Lower lobe of right lung (tissue), 2 donors: Measurements from ENCODE around the gene SIRPD. TPM values are rescaled to one million over a fixed set of nuclear protein-coding genes. Genes with fewer than 3 reads are reported as not detected.
"Not testable (repeated sequence)": the region's sequence is repeated elsewhere in the genome, so short reads cannot be mapped to it uniquely, and the experiment has no call there.

ENCODE experiments used
- ATAC-seq, 2 donors: fragments of 200-7000 bp; cut with Tn5 transposase; one replicate each; pipeline ENCODE4 v1.9.1; 2020 to 2022; ENCODE audit warnings: mild to moderate bottlenecking in 2 of 2, moderate library complexity in 2 of 2
- DNase-seq: peaks from one replicate; pipeline ENCODE4 v3.0.0-alpha.2; 2020
- H3K27ac ChIP-seq: fragments of 200-600 bp; one replicate; pipeline ENCODE4 v1.8.0; 2022
- H3K27me3 ChIP-seq: fragments of 200-600 bp; one replicate; pipeline ENCODE4 v1.8.0; 2022; ENCODE audit warnings: low read depth
- H3K36me3 ChIP-seq: fragments of 200-600 bp; one replicate; pipeline ENCODE4 v1.8.0; 2022; ENCODE audit warnings: mild to moderate bottlenecking
- H3K4me1 ChIP-seq: fragments of 200-600 bp; one replicate; pipeline ENCODE4 v1.8.0; 2022
- H3K4me3 ChIP-seq: fragments of 200-600 bp; one replicate; pipeline ENCODE4 v1.8.0; 2022; ENCODE audit warnings: mild to moderate bottlenecking
- H3K9me3 ChIP-seq: fragments of 200-600 bp; one replicate; pipeline ENCODE4 v1.8.0; 2022
- CTCF ChIP-seq: fragments of 200-600 bp; IDR thresholded peaks from one replicate; pipeline ENCODE4 v1.8.0; 2022; ENCODE audit warnings: antibody characterized with exemption, mild to moderate bottlenecking
- intact Hi-C: fragments of 100-400 bp; cut with DNase I; formaldehyde crosslinking; loops from one replicate; pipeline ENCODE4 v1.11.0; 2022
- total RNA-seq: library from RNA; stranded (reverse); fragmentation: NEBNext Ultra II Directional; extraction: Animal tissue kit (Norgen Biotek cat#: 25700); gene quantifications from one replicate; pipeline ENCODE4 v1.2.1, GENCODE V29; 2021
- donor health status: DM: no; HTN: yes; CAD: no; lungs with severe emphysema.

Gene SIRPD
- total RNA-seq, 1 donor from 2014 or later: 1.5 TPM

- TF ChIP-seq CTCF: peak; percentile 88
- intact Hi-C loops: no loop called here
- DNase-seq: peak; percentile 76
These were observed 53.8 kb downstream of the SIRPD start for GRCh38 chr20:1503564-1504227.

GRCh38 chr20:1500496-1500895 is 57.0 kb downstream of the SIRPD start:
- no peak for ATAC-seq
- Histone ChIP-seq H3K4me1 (no peaks in the 10 kb centered on the region), H3K27me3 (peaks cover 4% of the 10 kb centered on the region), H3K9me3 (no peaks in the 10 kb centered on the region), H3K4me3 (no peak overlapping the region), H3K27ac (no peak overlapping the region), H3K36me3 (no peaks in the 10 kb centered on the region)
- TF ChIP-seq CTCF: no peak
- intact Hi-C loops: no loop called here
- DNase-seq: no peak

More at GRCh38 chr20:1503564-1504227, 53.8 kb downstream of the SIRPD start:
- H3K4me3 ChIP-seq: no peak overlapping the region
- H3K9me3 ChIP-seq: no peaks in the 10 kb centered on the region
- no peak overlapping the region for H3K27ac ChIP-seq
- no peaks in the 10 kb centered on the region for H3K36me3 ChIP-seq
- no peaks in the 10 kb centered on the region for H3K4me1 ChIP-seq
- H3K27me3 ChIP-seq: peaks cover 3% of the 10 kb centered on the region
- ATAC-seq: peak; percentile 97

GRCh38 chr20:1499528-1500420 is 57.7 kb downstream of the SIRPD start:
- H3K27me3 ChIP-seq: peaks cover 4% of the 10 kb centered on the region
- intact Hi-C loops: no loop called here
- no peak overlapping the region for H3K27ac ChIP-seq
- H3K9me3 ChIP-seq: no peaks in the 10 kb centered on the region
- DNase-seq (no peak), ATAC-seq (no peak)
- H3K4me3 ChIP-seq: no peak overlapping the region
- no peaks in the 10 kb centered on the region for H3K36me3 ChIP-seq
- TF ChIP-seq CTCF: no peak
- H3K4me1 ChIP-seq: no peaks in the 10 kb centered on the region

GRCh38 chr20:1497371-1497770 is 60.1 kb downstream of the SIRPD start:
- H3K36me3 ChIP-seq, H3K27me3 ChIP-seq, DNase-seq, intact Hi-C loops, H3K4me3 ChIP-seq, ATAC-seq, H3K27ac ChIP-seq, H3K9me3 ChIP-seq, H3K4me1 ChIP-seq: not testable (repeated sequence)

GRCh38 chr20:1496930-1497329 is 60.6 kb downstream of the SIRPD start:
- ATAC-seq (no peak), DNase-seq (no peak)
- Histone ChIP-seq H3K9me3 (no peaks in the 10 kb centered on the region), H3K4me1 (peaks cover 6% of the 10 kb centered on the region), H3K27me3 (peaks cover 4% of the 10 kb centered on the region), H3K27ac (no peak overlapping the region), H3K36me3 (no peaks in the 10 kb centered on the region), H3K4me3 (no peak overlapping the region)
- no peak for TF ChIP-seq CTCF
- intact Hi-C loops: no loop called here

GRCh38 chr20:1494436-1494835 is 63.1 kb downstream of the SIRPD start:
- intact Hi-C loops: no loop called here
- Histone ChIP-seq H3K9me3 (no peaks in the 10 kb centered on the region), H3K4me1 (peaks cover 9% of the 10 kb centered on the region), H3K27ac (no peak overlapping the region), H3K36me3 (no peaks in the 10 kb centered on the region), H3K27me3 (peaks cover 4% of the 10 kb centered on the region), H3K4me3 (no peak overlapping the region)
- ATAC-seq (no peak), DNase-seq (no peak)
- no peak for TF ChIP-seq CTCF
